Islet of Langerhans (tissue), 1 donor: ENCODE data around the gene PLXNA4.

Experiments used
- FAIRE-seq: peaks from one replicate; lab custom pipeline; 2011; peaks lifted over from hg19 to GRCh38; lab: Jason Lieb, UNC

PLXNA4 gene

GRCh38 chr7:132433301-132433700 is 143.0 kb downstream of the PLXNA4 start:
- FAIRE-seq, result no peak

- no peak for FAIRE-seq
These were observed 145.1 kb downstream of the PLXNA4 start for GRCh38 chr7:132430861-132431822.

- FAIRE-seq, result no peak
These were observed 146.0 kb downstream of the PLXNA4 start for GRCh38 chr7:132430041-132430855.

GRCh38 chr7:132429181-132429580 is 147.1 kb downstream of the PLXNA4 start:
- no peak for FAIRE-seq

GRCh38 chr7:132428247-132428919 is 147.9 kb downstream of the PLXNA4 start:
- no peak for FAIRE-seq

- no peak for FAIRE-seq
These were observed 150.3 kb downstream of the PLXNA4 start for GRCh38 chr7:132425942-132426341.

GRCh38 chr7:132424821-132425724 is 151.2 kb downstream of the PLXNA4 start:
- no peak for FAIRE-seq

- FAIRE-seq, result no peak
These were observed 152.0 kb downstream of the PLXNA4 start for GRCh38 chr7:132424277-132424676.

- FAIRE-seq, result no peak
These were observed 152.6 kb downstream of the PLXNA4 start for GRCh38 chr7:132423594-132424200.

GRCh38 chr7:132422502-132423111 is 153.7 kb downstream of the PLXNA4 start:
- FAIRE-seq, result no peak

- no peak for FAIRE-seq
These were observed 155.7 kb downstream of the PLXNA4 start for GRCh38 chr7:132420527-132420926.

GRCh38 chr7:132419542-132419941 is 156.7 kb downstream of the PLXNA4 start:
- no peak for FAIRE-seq

GRCh38 chr7:132418840-132419239 is 157.4 kb downstream of the PLXNA4 start:
- FAIRE-seq, result no peak

GRCh38 chr7:132417103-132417906 is 159.0 kb downstream of the PLXNA4 start:
- no peak for FAIRE-seq

GRCh38 chr7:132416395-132416794 is 159.9 kb downstream of the PLXNA4 start:
- no peak for FAIRE-seq

- FAIRE-seq, result no peak
These were observed 161.0 kb downstream of the PLXNA4 start for GRCh38 chr7:132415259-132415658.

GRCh38 chr7:132414857-132415256 is 161.4 kb downstream of the PLXNA4 start:
- no peak for FAIRE-seq

- FAIRE-seq, result no peak
These were observed 163.8 kb downstream of the PLXNA4 start for GRCh38 chr7:132412435-132412834.

GRCh38 chr7:132410861-132411541 is 165.3 kb downstream of the PLXNA4 start:
- FAIRE-seq, result no peak
